Renal cortex interstitium (tissue), 11 donors: ENCODE results near the gene DTD1. TPM values are rescaled to one million over a fixed set of nuclear protein-coding genes. Genes with fewer than 3 reads are reported as not detected.

ENCODE experiments used
- DNase-seq, 11 donors: peaks; one replicate each; pipeline ENCODE4 v3.0.0-alpha.2; 2013; ENCODE audit warnings: low read depth in 9 of 11, low spot score in 4 of 11; ENCODE audit errors: extremely low read depth in 1 of 11
- polyA plus RNA-seq, 3 donors: library from polyadenylated mRNA; unstranded; fragments of 120-200 nt; gene quantifications; one replicate each; pipeline ENCODE4 v1.2.1, GENCODE V29; 2013; ENCODE audit not compliant: insufficient read length in 3 of 3

Gene DTD1
- polyA plus RNA-seq, 3 donors = 29.8 to 35.8 (median 34.4) TPM

- no peak for DNase-seq
These were observed 96.0 kb downstream of the DTD1 start for GRCh38 chr20:18683839-18684238.

GRCh38 chr20:18684775-18685174 is 96.9 kb downstream of the DTD1 start:
- DNase-seq = no peak

GRCh38 chr20:18685406-18685805 is 97.6 kb downstream of the DTD1 start:
- DNase-seq = no peak

GRCh38 chr20:18686696-18687095 is 98.8 kb downstream of the DTD1 start:
- DNase-seq = no peak

GRCh38 chr20:18688676-18689075 is 100.8 kb downstream of the DTD1 start:
- DNase-seq = no peak

GRCh38 chr20:18689557-18689956 is 101.7 kb downstream of the DTD1 start:
- DNase-seq = no peak

GRCh38 chr20:18692447-18692846 is 104.6 kb downstream of the DTD1 start:
- no peak for DNase-seq

GRCh38 chr20:18694071-18694470 is 106.2 kb downstream of the DTD1 start:
- DNase-seq = no peak

- no peak for DNase-seq
These were observed 107.3 kb downstream of the DTD1 start for GRCh38 chr20:18695175-18695574.

- no peak for DNase-seq
These were observed 111.0 kb downstream of the DTD1 start for GRCh38 chr20:18698735-18699380.

- no peak for DNase-seq
These were observed 114.1 kb downstream of the DTD1 start for GRCh38 chr20:18701969-18702368.

GRCh38 chr20:18702736-18703135 is 114.9 kb downstream of the DTD1 start:
- no peak for DNase-seq

GRCh38 chr20:18705490-18705889 is 117.6 kb downstream of the DTD1 start:
- DNase-seq = no peak

GRCh38 chr20:18705910-18706309 is 118.1 kb downstream of the DTD1 start:
- DNase-seq = no peak

- DNase-seq = no peak
These were observed 124.3 kb downstream of the DTD1 start for GRCh38 chr20:18712131-18712530.

GRCh38 chr20:18712882-18713281 is 125.0 kb downstream of the DTD1 start:
- DNase-seq = no peak

GRCh38 chr20:18715564-18715963 is 127.7 kb downstream of the DTD1 start:
- DNase-seq = no peak

GRCh38 chr20:18717062-18717461 is 129.2 kb downstream of the DTD1 start:
- DNase-seq = no peak

GRCh38 chr20:18718129-18718528 is 130.3 kb downstream of the DTD1 start:
- no peak for DNase-seq

GRCh38 chr20:18719426-18719825 is 131.6 kb downstream of the DTD1 start:
- DNase-seq = no peak

- DNase-seq = no peak
These were observed 133.8 kb downstream of the DTD1 start for GRCh38 chr20:18721551-18722115.
